GM10266 (cell line): ENCODE results near the gene RASL10B.
A peak's percentile ranks its signal among the peaks of the same experiment; 100 is the strongest.

Source experiments
- DNase-seq: peaks from one replicate; pipeline ENCODE4 v3.0.0; 2012; ENCODE audit errors: extremely low spot score
- CTCF ChIP-seq: IDR thresholded peaks from 2 replicates; pipeline ENCODE4 v1.5.1; 2012; ENCODE audit warnings: mild to moderate bottlenecking, low read depth; ENCODE audit not compliant: control insufficient read depth, insufficient read depth; ENCODE audit errors: missing control alignments

The RASL10B gene

GRCh38 chr17:35765756-35766488, 34.5 kb downstream of the RASL10B start:
- no peak for DNase-seq
- no peak for TF ChIP-seq CTCF

GRCh38 chr17:35766489-35766877, 35.0 kb downstream of the RASL10B start:
- no peak for DNase-seq
- no peak for TF ChIP-seq CTCF

GRCh38 chr17:35766903-35767510, 35.6 kb downstream of the RASL10B start:
- DNase-seq, result peak; percentile 80
- TF ChIP-seq CTCF, result peak; percentile 43

- DNase-seq, result no peak
- no peak for TF ChIP-seq CTCF
These were observed 37.4 kb downstream of the RASL10B start for GRCh38 chr17:35768797-35769196.

GRCh38 chr17:35769895-35770486, 38.6 kb downstream of the RASL10B start:
- TF ChIP-seq CTCF, result peak; percentile 9
- DNase-seq, result no peak

GRCh38 chr17:35773129-35773528, 41.7 kb downstream of the RASL10B start:
- no peak for DNase-seq
- no peak for TF ChIP-seq CTCF
